WI38 (cell line): ENCODE measurements around the gene ADPRH.
A peak's percentile ranks its signal among the peaks of the same experiment; 100 is the strongest.

Experiments used
- H3K4me3 ChIP-seq: 2 replicates; pipeline ENCODE4 v1.5.1; 2011; ENCODE audit warnings: low read depth, mild to moderate bottlenecking, control low read depth, low read length
- CTCF ChIP-seq: IDR thresholded peaks from 2 replicates; pipeline ENCODE4 v1.5.1; 2012; ENCODE audit warnings: low read depth, mild to moderate bottlenecking, control low read depth, low read length

Gene ADPRH

DNA sequence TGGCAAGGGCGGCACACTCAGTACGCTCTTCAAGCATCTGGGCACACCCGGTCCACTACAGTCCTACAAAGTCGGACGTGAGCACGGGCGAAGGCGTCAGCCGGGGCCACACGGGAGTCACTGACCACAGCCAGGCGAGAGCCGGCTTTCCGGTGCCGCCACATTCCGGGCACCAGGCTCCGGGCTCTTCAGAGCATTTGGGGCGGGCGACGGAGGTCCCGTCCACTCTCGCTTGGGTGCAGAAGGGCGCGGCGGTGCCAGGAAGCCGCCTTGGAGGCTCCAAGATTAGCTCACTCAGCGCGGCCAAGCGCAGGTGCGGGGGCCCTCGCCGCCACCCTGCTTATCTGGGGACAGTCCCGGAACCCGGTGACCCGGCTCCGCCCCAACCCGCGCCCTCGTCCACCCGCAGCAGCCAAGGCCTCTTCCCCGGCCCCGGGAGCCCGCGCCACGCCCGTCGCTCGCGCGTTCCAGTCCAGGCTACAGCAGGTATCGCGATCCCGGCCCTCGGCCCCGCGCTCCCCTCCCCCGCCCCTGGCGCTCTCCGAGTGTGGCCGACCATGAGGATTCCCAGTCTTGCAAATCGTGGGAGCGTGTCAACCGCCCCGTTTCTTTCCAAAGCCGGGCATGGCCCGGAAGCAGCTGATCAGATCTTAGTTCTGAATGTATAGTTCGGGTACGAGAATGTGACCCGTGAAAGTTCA lies at the start of gene ADPRH:
ADPRH (plus strand) TSS at position 127 of the 701 bp plus-strand sequence. CDS start 2,678 bp downstream, outside the sequence.
- peak within 1 kb of the TSS; percentile 48 for H3K4me3 ChIP-seq
- no peak for TF ChIP-seq CTCF

GRCh38 chr3:119529883-119530282 lies 49.4 kb upstream of the ADPRH start:
- TF ChIP-seq CTCF = no peak
- no peak overlapping the region for H3K4me3 ChIP-seq

GRCh38 chr3:119530456-119530855 lies 48.8 kb upstream of the ADPRH start:
- no peak overlapping the region for H3K4me3 ChIP-seq
- no peak for TF ChIP-seq CTCF

DNA sequence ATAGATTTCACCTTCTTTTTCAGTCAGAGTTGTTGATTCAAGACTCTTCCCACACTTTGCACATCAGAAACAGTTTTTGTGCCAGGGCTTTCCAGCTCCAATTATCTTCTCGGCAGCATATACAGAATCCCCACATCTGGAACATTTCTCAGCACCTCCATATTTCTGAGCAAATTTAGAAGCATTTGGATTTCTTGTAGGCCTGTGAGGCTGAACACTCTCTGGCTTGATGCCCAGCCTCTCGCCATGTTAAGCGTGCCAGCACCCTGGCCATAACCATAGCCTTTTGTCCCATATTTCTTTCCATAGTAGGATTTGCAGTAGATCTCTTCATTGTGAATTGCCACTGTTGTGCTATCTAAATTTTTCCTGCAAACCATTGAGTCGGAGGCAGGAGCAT lies 48.1 kb upstream of the ADPRH start:
- no peak overlapping the region for H3K4me3 ChIP-seq
- no peak for TF ChIP-seq CTCF

DNA sequence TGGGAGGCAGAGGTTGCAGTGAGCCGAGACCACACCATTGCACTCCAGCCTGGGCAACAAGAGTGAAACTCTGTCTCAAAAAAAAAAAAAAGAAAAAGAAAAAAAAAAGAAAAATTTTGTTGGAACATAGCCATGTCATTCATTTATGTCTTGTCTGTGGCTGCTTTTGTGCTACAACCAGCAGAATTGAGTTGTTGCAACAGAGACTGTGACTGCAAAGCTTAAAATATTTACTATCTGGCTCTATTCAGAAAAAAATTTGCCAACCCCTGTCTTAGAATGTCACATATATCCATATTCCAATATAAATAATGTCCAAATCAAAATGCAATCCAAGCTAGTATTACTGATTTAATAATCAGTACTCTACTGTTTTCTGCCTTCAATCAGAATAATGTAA lies 45.0 kb upstream of the ADPRH start:
- no peak overlapping the region for H3K4me3 ChIP-seq
- no peak for TF ChIP-seq CTCF

DNA sequence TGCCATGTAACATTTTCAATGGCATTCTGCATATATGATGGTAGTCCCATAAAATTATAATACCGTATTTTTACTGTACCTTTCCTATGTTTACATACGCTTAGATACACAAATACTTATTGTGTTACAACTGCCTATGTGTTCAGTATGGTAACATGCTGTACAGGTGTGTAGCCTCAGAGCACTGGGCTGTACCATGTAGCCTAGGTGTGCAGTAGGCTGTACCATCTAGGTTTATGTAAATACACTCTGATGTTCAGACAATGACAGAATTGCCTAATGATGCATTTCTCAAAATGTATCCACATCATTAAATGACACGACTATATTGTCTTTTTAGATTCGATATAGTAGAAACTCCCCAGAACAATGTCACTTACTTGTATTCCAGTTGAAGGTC lies 42.5 kb upstream of the ADPRH start:
- TF ChIP-seq CTCF = no peak
- H3K4me3 ChIP-seq = no peak overlapping the region

GRCh38 chr3:119538772-119539171 lies 40.5 kb upstream of the ADPRH start:
- TF ChIP-seq CTCF = no peak

More at GRCh38 chr3:119538772-119539171, 40.5 kb upstream of the ADPRH start:
- H3K4me3 ChIP-seq = no peak overlapping the region
